ENCODE results near the gene LRP3.

- TF ChIP-seq CTCF (IDR thresholded peaks at IDR 0.05; ENCODE audit: poor library complexity, severe bottlenecking) (no peak), EZH2 (IDR thresholded peaks at IDR 0.05; ENCODE audit: borderline replicate concordance, insufficient read depth, low read length, poor library complexity, severe bottlenecking) (no peak), POLR2AphosphoS5 (IDR thresholded peaks at IDR 0.05) (no peak), REST (IDR thresholded peaks at IDR 0.05; ENCODE audit: borderline replicate concordance) (no peak), TAF1 (IDR thresholded peaks at IDR 0.05; ENCODE audit: low read depth) (no peak), EP300 (conservative IDR thresholded peaks at IDR 0.05; ENCODE audit: poor library complexity, severe bottlenecking) (no peak), SMC3 (conservative IDR thresholded peaks at IDR 0.05; ENCODE audit: poor library complexity) (no peak), RAD21 (conservative IDR thresholded peaks at IDR 0.05) (no peak)
Observed at GRCh38 chr19:33239223-33239975, 45.3 kb downstream of the LRP3 start.

All from neural cell (in vitro differentiated cells).